ENCODE measurements around the gene SOX9.

Gene SOX9

DNA sequence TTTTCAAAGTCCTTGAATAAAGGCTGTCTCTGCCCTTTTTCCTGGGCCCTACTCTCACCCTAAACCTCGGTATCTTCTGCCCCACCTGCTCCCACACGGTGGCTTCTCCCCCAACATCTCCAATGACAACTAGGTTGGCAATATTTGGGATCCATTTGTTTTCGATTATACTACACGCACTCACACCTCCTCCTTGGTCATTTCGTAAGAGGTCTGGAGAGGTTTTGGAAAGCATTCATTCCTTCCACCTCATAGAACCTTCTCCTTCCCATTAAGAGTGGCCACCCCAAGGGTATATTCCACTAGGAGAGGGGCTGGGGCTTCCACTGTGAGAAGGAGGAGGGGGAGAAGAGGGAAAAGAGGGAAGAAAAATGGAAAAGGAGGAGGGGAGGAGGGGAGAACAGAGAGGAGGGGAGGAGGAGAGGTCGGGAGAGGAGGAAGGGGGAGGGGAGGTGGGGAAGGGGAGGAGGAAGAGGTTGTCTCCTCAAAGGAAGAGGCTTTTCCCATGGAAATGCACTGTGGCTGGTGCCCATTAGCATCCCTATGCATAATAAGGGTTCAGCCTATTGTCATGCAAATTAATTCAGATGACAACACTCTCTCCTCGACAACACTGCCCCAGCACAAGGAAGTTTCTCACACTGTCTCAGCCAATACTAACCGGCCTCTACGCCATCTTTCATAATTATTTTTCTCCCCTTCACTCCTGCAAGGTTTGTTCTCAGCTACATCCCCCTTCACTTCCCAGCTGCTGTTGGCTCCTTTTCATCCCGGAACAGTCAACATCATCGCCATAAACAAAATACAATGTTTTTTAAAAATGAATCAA is 30.0 kb downstream of the SOX9 start:
- ChIA-PET CTCF (no interaction called here), POLR2A (no interaction called here)
- TF ChIP-seq SP1 (IDR thresholded peaks at IDR 0.05), result no peak
- TF ChIP-seq BHLHE40 (IDR thresholded peaks at IDR 0.05; ENCODE audit: borderline replicate concordance), result no peak
- TF ChIP-seq ELF4 (IDR thresholded peaks at IDR 0.05), result no peak
- TF ChIP-seq FOXA1 (IDR thresholded peaks at IDR 0.05), result no peak
- TF ChIP-seq L3MBTL2 (conservative IDR thresholded peaks at IDR 0.05), result no peak
- no peak for TF ChIP-seq CTBP1 (IDR thresholded peaks at IDR 0.05; ENCODE audit: borderline replicate concordance)
- no peak for TF ChIP-seq TARDBP (IDR thresholded peaks at IDR 0.05)
- TF ChIP-seq, protein P1, sequence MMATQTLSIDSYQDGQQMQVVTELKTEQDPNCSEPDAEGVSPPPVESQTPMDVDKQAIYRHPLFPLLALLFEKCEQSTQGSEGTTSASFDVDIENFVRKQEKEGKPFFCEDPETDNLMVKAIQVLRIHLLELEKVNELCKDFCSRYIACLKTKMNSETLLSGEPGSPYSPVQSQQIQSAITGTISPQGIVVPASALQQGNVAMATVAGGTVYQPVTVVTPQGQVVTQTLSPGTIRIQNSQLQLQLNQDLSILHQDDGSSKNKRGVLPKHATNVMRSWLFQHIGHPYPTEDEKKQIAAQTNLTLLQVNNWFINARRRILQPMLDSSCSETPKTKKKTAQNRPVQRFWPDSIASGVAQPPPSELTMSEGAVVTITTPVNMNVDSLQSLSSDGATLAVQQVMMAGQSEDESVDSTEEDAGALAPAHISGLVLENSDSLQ (IDR thresholded peaks at IDR 0.05), result no peak
- TF ChIP-seq ARNT (IDR thresholded peaks at IDR 0.05), result no peak
- DNase-seq (ENCODE audit: extremely low spot score), result no peak

DNA sequence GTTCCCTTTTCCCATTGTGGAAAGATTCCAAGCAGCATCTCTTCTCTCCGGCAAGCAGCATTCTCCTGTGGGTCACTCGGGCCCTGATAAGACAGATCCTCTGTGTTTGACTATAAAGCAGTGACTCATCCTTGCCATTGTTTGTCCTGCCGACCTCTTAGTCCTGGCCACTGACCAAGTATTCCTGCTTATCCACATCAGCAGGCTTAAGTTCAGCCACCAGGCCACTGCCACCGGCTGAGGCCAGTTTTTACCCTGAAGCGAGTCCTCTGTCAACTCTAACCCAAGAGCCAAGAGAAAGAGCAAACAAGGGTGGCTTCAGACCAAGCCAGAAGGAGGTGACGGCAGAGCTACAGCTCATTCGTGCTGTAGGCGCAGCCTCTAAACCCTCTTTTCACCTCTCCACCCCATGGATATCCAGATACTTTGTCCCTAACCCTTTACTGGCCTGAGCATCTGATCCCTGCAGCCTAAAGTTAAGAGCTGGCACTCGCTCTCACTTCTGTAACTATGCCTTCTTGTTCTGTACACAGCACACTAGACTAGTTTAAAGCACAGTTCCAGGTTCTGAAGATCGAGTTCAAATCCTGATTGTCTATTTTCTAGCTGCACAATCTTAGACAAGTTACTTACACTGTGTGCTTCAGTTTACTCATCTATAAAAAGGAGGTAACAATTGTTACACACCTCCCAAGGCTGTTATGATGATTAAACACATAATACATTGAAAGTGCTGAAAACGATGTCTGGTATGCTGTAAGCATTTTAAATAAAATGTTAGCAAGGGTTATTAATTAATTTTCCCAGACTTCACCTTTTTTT is 31.0 kb downstream of the SOX9 start:
- ChIA-PET POLR2A (no interaction called here), CTCF (no interaction called here)
- TF ChIP-seq BHLHE40 (IDR thresholded peaks at IDR 0.05; ENCODE audit: borderline replicate concordance) (no peak), FOXM1 (IDR thresholded peaks at IDR 0.05; ENCODE audit: borderline replicate concordance) (no peak), ELF4 (IDR thresholded peaks at IDR 0.05) (no peak), CTBP1 (IDR thresholded peaks at IDR 0.05; ENCODE audit: borderline replicate concordance) (no peak), SUZ12 (IDR thresholded peaks at IDR 0.05) (no peak)
- DNase-seq (ENCODE audit: extremely low spot score), result no peak

DNA sequence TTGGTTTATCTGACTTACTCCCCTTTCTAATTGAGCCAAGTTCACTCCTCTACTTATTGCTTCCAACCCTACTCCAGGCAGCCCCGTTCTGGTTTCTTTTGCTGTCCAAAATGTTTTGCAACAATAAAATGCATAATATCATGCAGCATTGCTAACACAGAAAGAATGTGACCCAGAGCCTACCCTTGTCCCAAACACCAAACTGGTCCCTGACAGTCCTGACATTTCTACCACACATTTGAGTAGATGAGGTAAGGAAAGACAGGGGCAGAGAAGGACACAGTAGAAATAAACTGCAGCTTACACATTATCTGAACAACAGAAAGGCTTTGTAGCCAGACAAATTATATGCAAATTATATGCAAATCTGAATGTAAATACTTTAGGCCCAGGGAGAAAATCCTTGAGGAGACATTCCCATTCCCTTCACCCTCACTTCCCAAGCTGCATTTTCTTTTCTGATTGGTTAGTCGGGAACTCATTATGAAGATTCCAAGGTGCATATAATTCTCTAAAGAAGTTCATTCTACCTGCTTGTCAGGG is 31.6 kb downstream of the SOX9 start:
- ChIA-PET CTCF (no interaction called here), POLR2A (no interaction called here)
- no peak for DNase-seq (ENCODE audit: extremely low spot score)
- no peak for TF ChIP-seq FOXM1 (IDR thresholded peaks at IDR 0.05; ENCODE audit: borderline replicate concordance)
- TF ChIP-seq LEF1 (IDR thresholded peaks at IDR 0.05; ENCODE audit: borderline replicate concordance), result no peak
- TF ChIP-seq ZNF384 (IDR thresholded peaks at IDR 0.05), result no peak
- no peak for TF ChIP-seq L3MBTL2 (conservative IDR thresholded peaks at IDR 0.05)
- TF ChIP-seq FOXA1 (IDR thresholded peaks at IDR 0.05), result no peak
- TF ChIP-seq TARDBP (IDR thresholded peaks at IDR 0.05), result no peak
- TF ChIP-seq BHLHE40 (IDR thresholded peaks at IDR 0.05; ENCODE audit: borderline replicate concordance), result no peak
- no peak for TF ChIP-seq SP1 (IDR thresholded peaks at IDR 0.05)
- TF ChIP-seq HDGF (IDR thresholded peaks at IDR 0.05; ENCODE audit: borderline replicate concordance), result no peak
- no peak for TF ChIP-seq SUZ12 (IDR thresholded peaks at IDR 0.05)
- no peak for TF ChIP-seq ARNT (IDR thresholded peaks at IDR 0.05)
- TF ChIP-seq, protein P1 (IDR thresholded peaks at IDR 0.05), result no peak
- TF ChIP-seq FOXK2 (IDR thresholded peaks at IDR 0.05), result no peak
- no peak for TF ChIP-seq CTBP1 (IDR thresholded peaks at IDR 0.05; ENCODE audit: borderline replicate concordance)

DNA sequence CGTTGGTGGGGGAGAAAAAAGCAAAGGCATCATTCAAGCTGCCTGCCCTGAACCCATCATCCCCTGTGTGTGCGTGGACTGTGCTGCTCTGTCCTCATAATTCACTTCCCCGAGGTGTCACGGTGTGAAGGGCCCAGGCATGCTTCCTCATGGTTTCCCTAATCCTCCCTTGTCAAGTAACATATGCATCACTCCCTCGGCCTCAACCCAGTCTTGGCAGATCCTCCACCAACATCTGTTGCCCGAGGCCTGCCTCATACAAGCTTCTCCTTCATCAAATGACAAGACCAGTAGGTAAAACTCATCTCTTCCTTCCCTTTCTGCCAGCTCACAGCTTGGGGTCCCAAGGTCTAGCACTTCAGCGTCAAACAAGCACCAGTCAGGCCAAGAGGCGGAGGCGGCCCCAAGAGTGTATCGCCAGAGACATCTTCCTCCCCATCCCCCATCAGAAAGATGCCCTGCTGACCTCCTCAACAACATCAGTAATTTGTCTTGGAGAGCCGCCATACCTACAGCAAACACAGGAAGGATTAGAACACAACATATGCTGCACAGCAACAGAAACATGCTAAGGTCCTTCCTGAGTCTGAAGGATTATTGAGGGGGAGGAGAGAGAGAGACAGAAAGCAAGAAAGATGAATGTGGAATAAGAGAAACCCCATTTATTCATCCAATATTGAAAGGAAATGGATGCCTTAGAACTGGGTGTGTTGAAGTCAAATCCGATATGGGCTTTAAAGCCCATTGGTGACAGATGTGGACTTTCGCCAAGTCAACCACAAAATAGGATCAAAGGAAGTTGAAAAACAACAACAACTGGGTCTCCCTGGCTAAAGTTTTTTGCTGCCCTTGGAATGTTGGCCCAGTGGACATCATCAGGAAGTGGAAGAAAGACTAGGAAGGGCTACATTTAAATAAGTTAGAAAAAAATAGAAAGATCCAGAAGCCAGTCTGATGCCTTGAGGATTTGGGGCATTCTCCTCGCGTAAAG is 38.4 kb downstream of the SOX9 start:
- POLR2A ChIA-PET, result no interaction called here
- TF ChIP-seq HDGF (IDR thresholded peaks at IDR 0.05; ENCODE audit: borderline replicate concordance), result no peak
- TF ChIP-seq, protein P1 (IDR thresholded peaks at IDR 0.05), result no peak
- no peak for TF ChIP-seq ZNF384 (IDR thresholded peaks at IDR 0.05)
- TF ChIP-seq FOXK2 (IDR thresholded peaks at IDR 0.05), result no peak
- TF ChIP-seq FOXM1 (IDR thresholded peaks at IDR 0.05; ENCODE audit: borderline replicate concordance), result no peak
- TF ChIP-seq BHLHE40 (IDR thresholded peaks at IDR 0.05; ENCODE audit: borderline replicate concordance), result no peak
- CTCF ChIA-PET, result no interaction called here
- no peak for DNase-seq (ENCODE audit: extremely low spot score)

DNA sequence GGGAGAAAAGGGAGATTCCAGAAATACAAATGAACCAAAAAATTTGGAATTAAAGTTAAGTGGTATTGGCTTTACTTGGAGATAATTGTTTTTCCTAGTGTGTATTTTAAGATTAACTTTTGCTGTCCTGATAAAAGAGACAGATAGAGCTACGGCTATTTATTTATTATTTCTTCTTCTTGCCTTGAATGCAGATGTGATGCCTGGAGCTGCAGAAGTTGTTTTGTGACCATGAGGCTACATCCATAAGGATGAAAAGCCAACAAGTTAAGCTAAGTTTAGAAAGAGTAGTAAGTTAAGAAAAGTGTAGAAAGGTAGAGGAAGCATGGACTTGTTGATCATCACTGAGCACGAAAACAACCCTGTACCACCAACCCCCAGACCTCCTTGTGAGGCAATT is 41.7 kb downstream of the SOX9 start:
- ChIA-PET POLR2A (no interaction called here), CTCF (interaction anchor here (0.5 kb wide), 1 partner anchor 72 kb away, joined by 3 read pairs; no protein-coding TSS in a partner anchor)
- DNase-seq (ENCODE audit: extremely low spot score), result no peak
- TF ChIP-seq HDGF (IDR thresholded peaks at IDR 0.05; ENCODE audit: borderline replicate concordance) (no peak), SUZ12 (IDR thresholded peaks at IDR 0.05) (no peak), NFRKB (IDR thresholded peaks at IDR 0.05) (no peak), FOXK2 (IDR thresholded peaks at IDR 0.05) (no peak), ZNF384 (IDR thresholded peaks at IDR 0.05) (no peak), CTBP1 (IDR thresholded peaks at IDR 0.05; ENCODE audit: borderline replicate concordance) (no peak), ELF4 (IDR thresholded peaks at IDR 0.05) (no peak), FOXM1 (IDR thresholded peaks at IDR 0.05; ENCODE audit: borderline replicate concordance) (no peak), TARDBP (IDR thresholded peaks at IDR 0.05) (no peak), L3MBTL2 (conservative IDR thresholded peaks at IDR 0.05) (no peak), FOXA1 (IDR thresholded peaks at IDR 0.05) (no peak), ARNT (IDR thresholded peaks at IDR 0.05) (no peak), BHLHE40 (IDR thresholded peaks at IDR 0.05; ENCODE audit: borderline replicate concordance) (no peak), SP1 (IDR thresholded peaks at IDR 0.05) (no peak), LEF1 (IDR thresholded peaks at IDR 0.05; ENCODE audit: borderline replicate concordance) (no peak)
- TF ChIP-seq, protein P1 (IDR thresholded peaks at IDR 0.05), result no peak
